H1 (cell line): ENCODE results near the gene DPEP3. TPM values are rescaled to one million over a fixed set of nuclear protein-coding genes. Genes with fewer than 3 reads are reported as not detected.
A peak's percentile ranks its signal among the peaks of the same experiment; 100 is the strongest.
"Not testable (repeated sequence)": the region's sequence is repeated elsewhere in the genome, so short reads cannot be mapped to it uniquely, and the experiment has no call there.

Experiments
- CTCF ChIA-PET: fragments of 300-600 bp; sonication (Branson Sonifier 250); formaldehyde crosslinking; loops from one replicate; lab custom pipeline; 2021; ENCODE audit not compliant: partially characterized antibody; lab: Charles Lee
- POLR2A ChIA-PET: fragments of 300-600 bp; sonication (Branson Sonifier 250); formaldehyde crosslinking; loops from one replicate; lab custom pipeline; 2021; ENCODE audit warnings: inconsistent platforms; ENCODE audit not compliant: partially characterized antibody; lab: Charles Lee
- DNase-seq, 2 experiments: peaks; one replicate each; pipeline versions ENCODE4 v3.0.0 to v3.0.0-alpha.2; 2010 to 2022; ENCODE audit warnings: low spot score in 2 of 2, low read depth in 1 of 2, mixed read lengths in 1 of 2
- FAIRE-seq: peaks from 2 replicates; lab custom pipeline; 2011; peaks lifted over from hg19 to GRCh38; lab: Jason Lieb, UNC
- H2AFZ ChIP-seq: 2 replicates; pipeline ENCODE4 v1.8.1; 2012; ENCODE audit warnings: low read length, inconsistent platforms
- H2AK5ac ChIP-seq: 2 replicates; pipeline ENCODE4 v1.6.1; 2013; ENCODE audit warnings: low read depth, low read length
- H2BK120ac ChIP-seq: replicated peaks from 2 replicates; pipeline ENCODE3; 2013; ENCODE audit warnings: low read depth, low read length, inconsistent platforms
- H2BK12ac ChIP-seq: 2 replicates; pipeline ENCODE4 v1.6.1; 2013; ENCODE audit warnings: low read depth, low read length
- H2BK15ac ChIP-seq: 2 replicates; pipeline ENCODE4 v1.6.1; 2013; ENCODE audit warnings: low read length
- H2BK20ac ChIP-seq: 2 replicates; pipeline ENCODE4 v1.6.1; 2013; ENCODE audit warnings: low read length
- H2BK5ac ChIP-seq: 2 replicates; pipeline ENCODE4 v1.6.1; 2013; ENCODE audit warnings: low read depth, low read length
- H3K14ac ChIP-seq: 2 replicates; pipeline ENCODE4 v1.6.1; 2013; ENCODE audit warnings: inconsistent platforms; ENCODE audit not compliant: insufficient read length
- H3K18ac ChIP-seq: 2 replicates; pipeline ENCODE4 v1.6.1; 2013; ENCODE audit warnings: low read length; ENCODE audit errors: extremely low read depth
- H3K23ac ChIP-seq: 2 replicates; pipeline ENCODE4 v1.6.1; 2013; ENCODE audit warnings: inconsistent platforms; ENCODE audit not compliant: insufficient read length
- H3K23me2 ChIP-seq: 2 replicates; pipeline ENCODE4 v1.6.1; 2013; ENCODE audit warnings: low read depth, low read length
- H3K27ac ChIP-seq: 2 replicates; pipeline ENCODE4 v1.6.1; 2011; ENCODE audit warnings: low read depth, low read length, inconsistent platforms
- H3K27me3 ChIP-seq, 4 experiments: replicated peaks in 1 of 4; 1 replicate in 1 of 4; 2 replicates in 3 of 4; pipeline versions ENCODE4 v1.6.1 to v1.8.1; 2011 to 2013; ENCODE audit warnings: low read length in 3 of 4, mild to moderate bottlenecking in 3 of 4, inconsistent platforms in 2 of 4, mixed read lengths in 2 of 4, moderate library complexity in 1 of 4; ENCODE audit not compliant: control insufficient read depth in 3 of 4, insufficient read depth in 3 of 4; ENCODE audit errors: extremely low read depth in 1 of 4
- H3K36me3 ChIP-seq, 4 experiments: 2 replicates each; pipeline versions ENCODE4 v1.6.1 to v1.8.1; 2011 to 2013; ENCODE audit warnings: mild to moderate bottlenecking in 4 of 4, low read length in 3 of 4, moderate library complexity in 2 of 4, control low read depth in 1 of 4, inconsistent platforms in 1 of 4; ENCODE audit not compliant: insufficient read depth in 4 of 4, control insufficient read depth in 2 of 4
- H3K4ac ChIP-seq: replicated peaks from 2 replicates; pipeline ENCODE3; 2013; ENCODE audit warnings: low read length, low read depth, mixed read lengths, inconsistent platforms; ENCODE audit not compliant: insufficient read length
- H3K4me1 ChIP-seq, 4 experiments: replicated peaks in 1 of 4; 1 replicate in 1 of 4; 2 replicates in 3 of 4; pipeline versions ENCODE4 v1.6.1 to v1.8.1; 2011 to 2013; ENCODE audit warnings: low read length in 3 of 4, inconsistent platforms in 2 of 4, mixed read lengths in 1 of 4; ENCODE audit not compliant: insufficient read depth in 4 of 4, control insufficient read depth in 3 of 4
- H3K4me2 ChIP-seq, 2 experiments: 2 replicates each; pipeline versions ENCODE4 v1.6.1 to v1.8.1; 2011 to 2013; ENCODE audit warnings: low read depth in 2 of 2, low read length in 2 of 2, control low read depth in 1 of 2, inconsistent platforms in 1 of 2, mild to moderate bottlenecking in 1 of 2; ENCODE audit not compliant: insufficient read depth in 1 of 2
- H3K4me3 ChIP-seq, 4 experiments: fragments of 200-600, 300-600 bp in 1 of 4; sonication (generic), shearing (Covaris generic), sonication (Bioruptor Twin) in 1 of 4; 2 replicates each; pipeline versions ENCODE4 v1.5.1 to v1.8.1; 2011 to 2016; ENCODE audit warnings: low read length in 4 of 4, low read depth in 3 of 4, control low read depth in 2 of 4, inconsistent platforms in 2 of 4, mild to moderate bottlenecking in 2 of 4, mixed read lengths in 1 of 4, moderate library complexity in 1 of 4; ENCODE audit not compliant: insufficient read depth in 2 of 4; ENCODE audit errors: extremely low read depth in 1 of 4
- H3K56ac ChIP-seq: replicated peaks from 2 replicates; pipeline ENCODE3; 2013; ENCODE audit warnings: low read depth, mild to moderate bottlenecking, mixed read lengths, low read length, inconsistent platforms; ENCODE audit not compliant: insufficient read length
- H3K79me1 ChIP-seq: 2 replicates; pipeline ENCODE4 v1.6.1; 2013; ENCODE audit warnings: low read depth, low read length, control low read depth
- H3K79me2 ChIP-seq, 2 experiments: 2 replicates each; pipeline versions ENCODE4 v1.6.1 to v1.8.1; 2012 to 2013; ENCODE audit warnings: low read length in 2 of 2, mild to moderate bottlenecking in 2 of 2, inconsistent platforms in 1 of 2; ENCODE audit not compliant: insufficient read depth in 2 of 2, control insufficient read depth in 1 of 2
- H3K9ac ChIP-seq, 4 experiments: replicated peaks in 1 of 4; 1 replicate in 1 of 4; 2 replicates in 3 of 4; pipeline versions ENCODE4 v1.6.1 to v1.8.1; 2011 to 2013; ENCODE audit warnings: low read depth in 3 of 4, low read length in 3 of 4, control low read depth in 2 of 4, mild to moderate bottlenecking in 2 of 4, moderate library complexity in 2 of 4, inconsistent platforms in 1 of 4; ENCODE audit errors: extremely low read depth in 1 of 4
- H3K9me3 ChIP-seq, 2 experiments: 2 replicates each; pipeline versions ENCODE4 v1.6.1 to v1.8.1; 2012 to 2013; ENCODE audit warnings: mild to moderate bottlenecking in 2 of 2, moderate library complexity in 2 of 2, control low read depth in 1 of 2, inconsistent platforms in 1 of 2, low read depth in 1 of 2, low read length in 1 of 2, mixed read lengths in 1 of 2; ENCODE audit not compliant: insufficient read depth in 2 of 2
- H4K20me1 ChIP-seq, 2 experiments: replicated peaks in 1 of 2; 2 replicates each; pipeline versions ENCODE3 to v1.8.1; 2011 to 2013; ENCODE audit warnings: inconsistent platforms in 2 of 2, low read length in 2 of 2, mild to moderate bottlenecking in 1 of 2; ENCODE audit not compliant: insufficient read depth in 2 of 2, control insufficient read depth in 1 of 2
- H4K5ac ChIP-seq: 2 replicates; pipeline ENCODE4 v1.6.1; 2013; ENCODE audit warnings: low read length, low read depth, mixed read lengths, inconsistent platforms; ENCODE audit not compliant: insufficient read length
- H4K8ac ChIP-seq: 2 replicates; pipeline ENCODE4 v1.8.0; 2013; ENCODE audit warnings: mild to moderate bottlenecking, moderate library complexity, low read length, inconsistent platforms; ENCODE audit not compliant: insufficient read depth; ENCODE audit errors: extremely low read depth
- H4K91ac ChIP-seq: replicated peaks from 2 replicates; pipeline ENCODE3; 2013; ENCODE audit warnings: low read length, mixed read lengths, inconsistent platforms; ENCODE audit not compliant: insufficient read length
- TBP ChIP-seq: IDR thresholded peaks from 2 replicates; pipeline ENCODE4 v1.6.1; 2011; ENCODE audit warnings: low read depth, low read length, improper control_type of control experiment
- WGBS, 2 experiments: shearing (Covaris generic) in 1 of 2; methylation state at CpG; one replicate each; pipeline versions ENCODE4 v1.1.6 to v1.1.7; 2013 to 2015; ENCODE audit warnings: low lambda C conversion rate in 2 of 2, mixed read lengths in 2 of 2, inconsistent platforms in 1 of 2, low coverage in 1 of 2, missing lambda C conversion rate in 1 of 2; ENCODE audit not compliant: insufficient replicate concordance in 2 of 2, insufficient coverage in 1 of 2, insufficient read length in 1 of 2; ENCODE audit errors: extremely low coverage in 1 of 2, missing lambda C conversion rate in 1 of 2; 5-methylcytosine and 5-hydroxymethylcytosine counted together
- polyA plus RNA-seq, 7 experiments: library from polyadenylated mRNA; depleted of rRNA in 3 of 7; stranded (reverse) in 5 of 7; unstranded in 2 of 7; fragments of >200 nt in 5 of 7; fragments of 200-250 nt in 2 of 7; gene quantifications; 1 replicate in 5 of 7; 2 replicates in 1 of 7; 4 replicates in 1 of 7; pipeline versions ENCODE4 v1.2.1 to v1.2.3, GENCODE V29; 2011 to 2013; ENCODE audit warnings: missing spikeins in 2 of 7, mixed read lengths in 2 of 7
- total RNA-seq: library from RNA; stranded (reverse); fragmentation: NEBNext Ultra II Directional; extraction: Animal tissue kit (Norgen Biotek cat#: 25700); gene quantifications from 2 replicates; pipeline ENCODE4 v1.2.1, GENCODE V29; 2021

Gene DPEP3
- total and polyA plus RNA-seq, 2 of the 8 experiments (the other 6 are each of a cell fraction or from before 2014, with no cell fraction given): 6.5 to 9.9 TPM

GRCh38 chr16:67998779-67999688 is 18.7 kb upstream of the DPEP3 start, which contains the start of gene DPEP2:
Gene DPEP2, minus strand, starts transcription at chr16:67999484. Its CDS starts 6,272 bp downstream, at chr16:67993212.
- not testable (repeated sequence) for H4K91ac ChIP-seq, H4K5ac ChIP-seq, DNase-seq, H3K9me3 ChIP-seq, H2AFZ ChIP-seq, H3K9ac ChIP-seq, H3K14ac ChIP-seq, H2BK12ac ChIP-seq, H2BK120ac ChIP-seq, H3K18ac ChIP-seq, H3K79me1 ChIP-seq, H3K56ac ChIP-seq, H2BK5ac ChIP-seq, H2BK20ac ChIP-seq, H3K23me2 ChIP-seq, H3K4me3 ChIP-seq, H3K4ac ChIP-seq, H3K79me2 ChIP-seq, H3K23ac ChIP-seq, H3K27ac ChIP-seq, H3K36me3 ChIP-seq, H3K4me1 ChIP-seq, H3K27me3 ChIP-seq, H3K4me2 ChIP-seq, H2AK5ac ChIP-seq, FAIRE-seq, H4K8ac ChIP-seq, H4K20me1 ChIP-seq
- 89% methylated on average over 17 of the region's 18 CpGs; no CpG with 5 or more reads in 1 of the 2 experiments for WGBS, 2 experiments
- ChIA-PET POLR2A (interaction anchor here (0.9 to 2.5 kb wide), 5 partner anchors 17 to 64 kb away, joined by 3 to 19 read pairs (median 3); partner anchors contain the start of genes DDX28 and DUS2), CTCF (interaction anchor here (0.7 to 3.8 kb wide), 15 partner anchors 9 to 115 kb away, joined by 3 to 17 read pairs (median 4); partner anchors contain the start of genes DPEP2NB, DPEP3 and NRN1L)
- TF ChIP-seq TBP: 0 out of 2 replicates have a peak, but pooled peaks have one; percentile 8
- 0 out of 2 replicates have a peak within 1 kb of the TSS, but pooled peaks have one; percentile 88 for H2BK15ac ChIP-seq
